Measurements from ENCODE around the gene SST.

The SST gene

DNA sequence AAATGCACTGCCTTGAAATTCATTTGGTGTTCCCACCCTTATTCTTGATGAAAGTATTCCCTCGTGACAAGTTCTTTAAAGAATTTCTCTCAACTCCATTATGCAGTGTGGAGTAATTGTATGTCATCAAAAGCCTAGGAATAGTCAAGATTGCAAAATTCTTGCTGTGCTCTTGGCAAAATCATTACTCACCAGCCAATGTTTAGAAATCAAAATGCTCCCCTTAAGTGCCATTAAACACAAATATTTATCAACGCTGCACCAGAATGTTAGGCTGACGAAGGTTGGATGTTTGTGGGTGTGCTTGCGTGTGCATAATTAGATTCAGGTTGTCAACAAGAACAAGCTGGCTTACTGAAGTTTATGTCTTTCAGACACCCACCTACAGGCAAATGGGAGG, 40.5 kb downstream of the SST start:
- DNase-seq (ENCODE audit: low spot score) = no peak

DNA sequence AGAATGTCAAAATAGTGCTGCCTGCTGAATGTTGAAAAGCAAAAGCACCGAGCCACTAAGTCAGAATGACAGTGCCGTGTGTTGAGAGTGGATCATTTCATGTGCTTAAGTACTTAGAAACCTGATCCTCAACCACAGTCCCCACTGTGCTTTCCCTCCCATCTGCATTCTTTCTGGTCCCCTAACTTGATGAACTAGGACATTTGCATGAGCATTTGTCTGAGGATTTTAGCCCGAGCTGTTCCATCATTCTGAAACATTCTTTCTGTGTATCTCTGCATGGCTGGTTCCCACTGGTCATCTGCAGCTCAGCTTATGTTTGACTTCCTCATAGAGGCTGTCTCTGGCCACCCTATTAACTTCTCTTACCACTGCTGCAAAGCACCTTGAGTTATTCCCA, 42.0 kb downstream of the SST start:
- no peak for DNase-seq (ENCODE audit: low spot score)

DNA sequence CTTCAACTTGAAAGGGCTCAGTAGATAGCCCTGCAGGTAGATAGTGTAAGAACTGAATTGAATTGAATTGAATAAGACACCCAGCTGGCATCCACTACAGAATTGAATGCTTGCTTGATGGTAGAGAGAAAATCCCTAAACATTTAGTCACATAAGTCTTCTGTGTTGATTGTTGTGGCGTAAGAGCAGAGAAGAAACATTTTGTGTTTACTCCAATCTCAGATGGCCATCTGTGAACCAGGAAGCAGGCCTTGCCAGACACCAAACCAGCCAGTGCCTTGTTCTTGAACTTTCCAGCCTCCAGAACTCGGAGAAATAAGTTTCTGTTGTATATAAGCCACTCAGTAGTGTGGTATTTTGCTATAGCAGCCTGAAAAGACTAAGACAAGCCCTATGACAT, 43.6 kb downstream of the SST start:
- DNase-seq (ENCODE audit: low spot score) = no peak

DNA sequence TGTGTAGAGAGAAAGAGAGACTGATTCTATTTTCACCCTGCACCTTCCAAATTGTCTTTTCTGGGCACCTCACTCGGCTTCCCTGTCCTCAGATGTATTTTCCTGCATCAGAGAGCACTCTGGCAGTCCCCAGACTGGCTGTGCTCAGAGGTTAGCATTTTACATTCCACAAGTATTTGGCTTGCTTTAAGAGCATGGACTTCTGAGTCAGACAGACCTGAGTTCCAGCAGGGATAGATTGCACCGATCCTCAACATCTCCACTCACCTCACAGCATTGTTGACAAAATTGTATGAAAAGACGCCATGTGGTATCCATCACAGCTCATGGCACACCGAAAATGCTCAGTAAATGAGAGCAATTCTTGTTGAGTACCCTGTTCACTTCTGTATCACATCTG, 45.6 kb downstream of the SST start:
- DNase-seq (ENCODE audit: low spot score) = no peak

DNA sequence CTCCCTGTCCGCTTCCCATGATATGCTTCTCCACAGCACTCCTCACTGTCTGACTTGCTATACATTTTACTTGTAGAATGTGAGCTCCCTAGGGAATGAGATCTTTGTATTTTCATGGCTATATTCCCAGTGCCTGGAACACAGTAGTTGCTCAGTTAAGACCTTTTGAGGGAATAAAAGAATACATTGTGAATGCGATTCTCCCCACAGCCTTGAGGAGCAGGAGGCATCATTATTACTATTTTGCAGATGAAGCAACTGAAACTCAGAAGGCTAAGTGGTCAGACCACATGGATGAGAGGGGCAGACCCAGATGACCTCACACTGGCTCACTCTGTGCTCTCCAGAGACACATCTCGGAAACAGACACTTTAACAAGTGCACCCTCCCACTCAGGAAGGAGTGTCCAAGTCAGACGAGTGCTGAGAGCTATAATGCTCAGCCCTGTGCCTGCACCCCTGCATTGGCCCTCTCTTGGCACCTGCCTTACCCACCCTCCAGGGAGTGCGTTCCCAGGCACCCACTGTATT, 46.8 kb downstream of the SST start:
- no peak for DNase-seq (ENCODE audit: low spot score)

DNA sequence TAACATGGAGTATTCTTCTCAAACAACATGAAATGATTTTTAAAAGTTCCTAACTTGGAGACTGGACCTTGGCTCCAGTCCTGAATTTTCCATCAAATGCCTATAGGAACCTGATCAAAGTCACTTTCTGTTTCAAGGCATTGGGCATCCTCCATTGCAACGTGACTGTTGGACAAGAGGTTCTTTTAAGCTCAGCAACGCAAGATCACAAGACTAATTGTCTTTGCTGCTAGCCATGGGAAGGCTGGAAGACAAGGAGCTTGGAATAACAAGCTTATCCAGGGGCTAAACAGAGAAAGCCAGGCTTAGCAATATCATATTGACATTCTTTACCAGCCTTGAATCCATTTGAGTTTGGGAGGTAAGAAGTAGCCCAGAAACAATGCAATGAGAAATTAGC, 48.3 kb downstream of the SST start:
- DNase-seq (ENCODE audit: low spot score) = no peak

DNA sequence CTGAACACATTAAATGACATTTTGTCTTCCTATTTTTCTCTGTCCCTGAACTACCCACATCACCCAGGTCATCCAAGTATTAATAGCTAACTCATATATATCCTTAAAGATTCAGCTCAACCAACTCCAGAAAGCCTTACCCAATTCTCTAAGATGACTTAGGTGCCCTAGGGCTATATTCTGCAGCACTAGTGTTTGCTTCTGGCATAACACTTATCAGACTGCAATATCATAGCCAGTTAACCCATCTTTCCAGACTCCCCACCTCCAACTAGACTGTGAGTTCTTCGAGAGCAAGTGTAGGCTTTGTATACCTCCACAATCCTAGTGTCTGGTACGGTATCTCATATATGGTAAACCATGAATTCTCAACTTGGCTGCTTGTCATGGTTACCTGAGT, 50.7 kb downstream of the SST start:
- no peak for DNase-seq (ENCODE audit: low spot score)
